Measurements from ENCODE around the gene BCCIP. TPM values are rescaled to one million over a fixed set of nuclear protein-coding genes. Genes with fewer than 3 reads are reported as not detected.
A peak's percentile ranks its signal among the peaks of the same experiment; 100 is the strongest.

Gene BCCIP
- total RNA-seq, 1 donor from 2014 or later = 68.1 TPM

- Histone ChIP-seq H3K4me1 (ENCODE audit: insufficient read depth, low read length) (no peaks in the 10 kb centered on the region), H3K27ac (ENCODE audit: low read depth, low read length) (no peak overlapping the region), H3K27me3 (ENCODE audit: insufficient read depth, low read length) (no peaks in the 10 kb centered on the region), H2AFZ (ENCODE audit: low read depth, low read length) (no peak overlapping the region), H3K9me3 (ENCODE audit: insufficient read depth, low read depth, low read length) (no peaks in the 10 kb centered on the region), H3K4me3 (ENCODE audit: insufficient read depth, low read depth, low read length) (no peak overlapping the region), H3K79me2 (ENCODE audit: insufficient read depth, low read length) (no peaks in the 10 kb centered on the region), H3K9ac (ENCODE audit: low read length) (no peak overlapping the region), H3K4me2 (ENCODE audit: low read length) (no peak overlapping the region), H4K20me1 (ENCODE audit: insufficient read depth, low read length) (peaks cover 3% of the 10 kb centered on the region), H3K36me3 (ENCODE audit: insufficient read depth, low read length) (peaks cover 25% of the 10 kb centered on the region)
- FAIRE-seq = peak; percentile 13
- Mint-ChIP-seq H3K36me3 (ENCODE audit: low read depth, unreplicated experiment) (peaks cover 13% of the 10 kb centered on the region), H3K27me3 (ENCODE audit: low read depth, unreplicated experiment) (no peaks in the 10 kb centered on the region), H3K4me3 (ENCODE audit: unreplicated experiment) (no peak overlapping the region), H3K27ac (ENCODE audit: unreplicated experiment) (no peak overlapping the region), H3K4me1 (ENCODE audit: low read depth, unreplicated experiment) (no peaks in the 10 kb centered on the region), H3K9me3 (ENCODE audit: unreplicated experiment) (no peaks in the 10 kb centered on the region)
- TF ChIP-seq EZH2 (IDR thresholded peaks at IDR 0.05; ENCODE audit: insufficient read depth, low read length) (no peak), CTCF (IDR thresholded peaks at IDR 0.05; ENCODE audit: insufficient read depth, low read depth, low read length) (no peak)
- no peak for DNase-seq (ENCODE audit: low read depth)
Observed at GRCh38 chr10:125850766-125851731, 27.7 kb downstream of the BCCIP start.

GRCh38 chr10:125852487-125852886 is 29.1 kb downstream of the BCCIP start:
- no peak overlapping the region for H3K4me3 ChIP-seq (ENCODE audit: insufficient read depth, low read depth, low read length)
- no peak overlapping the region for H3K4me3 Mint-ChIP-seq (ENCODE audit: unreplicated experiment)
- no peak overlapping the region for H3K9ac ChIP-seq (ENCODE audit: low read length)
- H3K27ac Mint-ChIP-seq (ENCODE audit: unreplicated experiment) = no peak overlapping the region
- TF ChIP-seq CTCF (IDR thresholded peaks at IDR 0.05; ENCODE audit: insufficient read depth, low read depth, low read length) = no peak
- TF ChIP-seq EZH2 (IDR thresholded peaks at IDR 0.05; ENCODE audit: insufficient read depth, low read length) = no peak
- no peaks in the 10 kb centered on the region for H3K27me3 Mint-ChIP-seq (ENCODE audit: low read depth, unreplicated experiment)
- no peaks in the 10 kb centered on the region for H3K4me1 ChIP-seq (ENCODE audit: insufficient read depth, low read length)
- H2AFZ ChIP-seq (ENCODE audit: low read depth, low read length) = no peak overlapping the region
- no peak overlapping the region for H3K27ac ChIP-seq (ENCODE audit: low read depth, low read length)
- DNase-seq (ENCODE audit: low read depth) (no peak), FAIRE-seq (no peak)
- H3K9me3 ChIP-seq (ENCODE audit: insufficient read depth, low read depth, low read length) = no peaks in the 10 kb centered on the region
- peaks cover 28% of the 10 kb centered on the region for H3K36me3 ChIP-seq (ENCODE audit: insufficient read depth, low read length)
- no peaks in the 10 kb centered on the region for H3K79me2 ChIP-seq (ENCODE audit: insufficient read depth, low read length)
- no peak overlapping the region for H3K4me2 ChIP-seq (ENCODE audit: low read length)
- no peaks in the 10 kb centered on the region for H3K9me3 Mint-ChIP-seq (ENCODE audit: unreplicated experiment)
- H3K36me3 Mint-ChIP-seq (ENCODE audit: low read depth, unreplicated experiment) = peaks cover 11% of the 10 kb centered on the region
- no peaks in the 10 kb centered on the region for H3K4me1 Mint-ChIP-seq (ENCODE audit: low read depth, unreplicated experiment)
- peaks cover 3% of the 10 kb centered on the region for H4K20me1 ChIP-seq (ENCODE audit: insufficient read depth, low read length)
- no peaks in the 10 kb centered on the region for H3K27me3 ChIP-seq (ENCODE audit: insufficient read depth, low read length)

Data from astrocyte (in vitro differentiated cells and primary cell).